GM12892 (cell line): ENCODE measurements around the gene TCFL5.

Experiments used
- DNase-seq: peaks from one replicate; pipeline ENCODE4 v3.0.0; 2011; ENCODE audit not compliant: insufficient read length
- FAIRE-seq: peaks from 2 replicates; lab custom pipeline; 2011; peaks lifted over from hg19 to GRCh38; lab: Jason Lieb, UNC
- POLR2A ChIP-seq: IDR thresholded peaks from 2 replicates; pipeline ENCODE4 v1.6.1; 2011; ENCODE audit warnings: low read depth, low read length, control low read depth
- POLR2AphosphoS5 ChIP-seq: IDR thresholded peaks from 2 replicates; pipeline ENCODE4 v1.6.1; 2011; ENCODE audit warnings: low read depth, low read length, control low read depth
- TAF1 ChIP-seq: IDR thresholded peaks from 2 replicates; pipeline ENCODE4 v1.6.1; 2011; ENCODE audit warnings: low read depth, mild to moderate bottlenecking, control low read depth, low read length, borderline replicate concordance

Gene TCFL5

DNA sequence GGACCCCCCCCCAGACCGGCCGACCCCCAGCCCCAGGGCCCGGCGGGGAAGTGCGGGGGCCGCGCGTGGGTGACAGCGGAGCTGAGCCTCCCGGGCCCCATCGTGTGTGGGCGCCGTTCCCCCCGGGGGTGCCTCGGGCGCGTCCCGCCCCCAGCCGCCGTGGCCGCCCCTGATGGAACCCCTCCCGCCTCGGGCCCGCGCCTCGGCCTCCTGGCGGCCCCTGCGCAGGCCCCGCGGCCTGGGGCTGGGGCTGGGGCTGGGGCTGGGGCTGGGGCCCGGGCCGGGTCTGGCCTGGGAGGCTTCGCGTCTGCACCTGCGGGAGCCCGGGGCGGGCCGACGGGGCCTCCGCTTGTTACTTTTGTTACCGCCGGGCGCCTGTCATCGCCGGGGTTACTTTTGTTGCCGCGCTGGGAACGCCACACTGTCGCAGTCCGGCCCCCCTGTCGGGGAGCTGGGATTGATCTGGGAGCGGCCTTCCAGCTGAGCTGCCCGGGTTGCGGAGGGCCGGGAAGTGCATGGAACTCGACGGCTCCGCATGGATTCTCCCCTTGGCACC is 56.4 kb downstream of the TCFL5 start:
- no peak for TF ChIP-seq POLR2A
- TF ChIP-seq TAF1: no peak
- no peak for TF ChIP-seq POLR2AphosphoS5
- FAIRE-seq (no peak), DNase-seq (no peak)

DNA sequence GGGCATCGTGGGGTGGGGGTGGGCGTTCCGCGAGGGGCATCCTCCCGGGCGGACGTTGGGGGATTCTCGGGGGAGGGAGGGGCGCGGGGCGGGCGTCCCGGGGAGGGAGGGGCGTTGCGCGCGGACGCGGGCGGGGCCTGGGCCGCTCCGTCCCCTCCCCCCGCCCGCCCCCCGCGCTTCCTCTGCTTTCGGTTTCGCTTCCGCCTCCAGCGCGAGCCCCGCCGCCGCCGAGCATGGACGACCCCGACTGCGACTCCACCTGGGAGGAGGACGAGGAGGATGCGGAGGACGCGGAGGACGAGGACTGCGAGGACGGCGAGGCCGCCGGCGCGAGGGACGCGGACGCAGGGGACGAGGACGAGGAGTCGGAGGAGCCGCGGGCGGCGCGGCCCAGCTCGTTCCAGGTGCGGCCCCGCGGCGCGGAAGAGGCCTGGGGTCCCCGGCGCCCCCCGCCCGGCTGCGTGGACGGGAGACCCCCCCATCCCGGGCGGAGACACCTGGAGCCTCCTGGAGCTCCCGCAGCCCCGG is 56.9 kb downstream of the TCFL5 start, which contains the start of gene OGFR:
Gene OGFR, plus strand, starts transcription at position 209 of the 528 bp plus-strand sequence. Its CDS starts 25 bp downstream, at position 234.
- peak; percentile 88 for DNase-seq
- peak; percentile 72 for FAIRE-seq
- peak; percentile 79 for TF ChIP-seq POLR2A
- TF ChIP-seq TAF1: no peak
- TF ChIP-seq POLR2AphosphoS5: peak; percentile 55; the same call in 1 of the 2 replicates

DNA sequence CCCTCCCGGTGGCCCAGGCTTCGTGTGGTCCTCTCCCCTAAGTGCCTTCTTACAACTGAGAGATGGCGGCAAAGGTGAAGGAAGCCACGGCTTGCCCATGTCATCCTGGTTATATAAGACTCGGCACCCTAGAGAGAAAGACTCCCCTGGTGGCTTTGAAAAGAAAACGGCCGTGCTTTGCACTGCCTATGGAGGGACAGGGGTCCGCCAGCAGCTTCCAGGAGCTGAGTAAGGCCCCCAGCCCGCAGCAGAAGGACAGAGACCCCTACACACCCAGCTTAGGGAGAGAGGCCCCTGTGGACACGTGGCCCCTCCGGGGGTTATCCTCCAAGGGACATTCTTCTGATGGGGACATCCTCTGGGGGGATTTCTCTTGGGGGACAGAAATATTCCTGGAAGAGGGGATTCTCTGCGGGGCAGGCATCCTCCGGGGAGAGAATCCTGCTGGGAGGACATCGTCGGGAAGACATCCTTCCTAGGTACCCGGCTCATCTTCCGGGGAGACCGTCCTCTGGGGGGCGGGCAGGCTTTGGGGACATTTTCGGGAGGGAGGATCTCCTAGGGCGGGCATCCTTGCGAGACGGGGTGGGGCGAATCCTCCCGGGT is 57.5 kb downstream of the TCFL5 start:
- DNase-seq (no peak), FAIRE-seq (no peak)
- TF ChIP-seq POLR2AphosphoS5 (no peak), POLR2A (no peak), TAF1 (no peak)

DNA sequence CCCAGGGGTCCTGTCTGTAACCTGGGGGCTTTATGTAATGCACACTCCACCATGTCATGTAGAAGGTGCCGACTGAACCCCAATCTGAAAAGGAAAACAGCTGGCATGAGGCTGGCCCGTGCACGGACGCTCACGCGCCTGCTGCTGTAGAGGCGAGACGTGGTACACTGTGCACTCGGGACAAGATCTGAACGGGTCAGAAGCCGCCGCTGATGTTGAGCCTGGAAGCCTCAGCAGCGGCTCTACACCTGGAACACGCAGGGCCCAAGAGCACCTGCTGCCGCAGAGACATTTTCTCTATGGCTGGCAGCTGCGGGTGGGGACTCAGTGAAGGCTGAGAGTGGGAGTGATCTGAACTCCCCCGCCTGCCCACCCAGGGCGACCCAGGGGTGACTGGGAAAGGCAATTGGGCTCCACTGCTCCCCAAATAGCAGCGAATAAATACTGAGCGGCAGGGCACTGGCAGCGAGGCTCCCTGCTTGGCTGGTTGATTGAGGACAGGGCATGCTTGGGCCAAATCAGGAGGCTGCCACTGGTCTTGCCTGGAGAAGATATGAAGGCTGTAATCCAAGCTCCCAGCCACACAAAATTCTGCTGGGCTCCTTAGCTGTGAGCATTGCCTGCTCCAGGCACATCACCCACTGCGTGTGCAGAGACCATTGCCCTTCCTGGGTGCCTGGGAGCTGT is 59.5 kb downstream of the TCFL5 start:
- DNase-seq (no peak), FAIRE-seq (no peak)
- TF ChIP-seq POLR2AphosphoS5 (no peak), TAF1 (no peak), POLR2A (no peak)

DNA sequence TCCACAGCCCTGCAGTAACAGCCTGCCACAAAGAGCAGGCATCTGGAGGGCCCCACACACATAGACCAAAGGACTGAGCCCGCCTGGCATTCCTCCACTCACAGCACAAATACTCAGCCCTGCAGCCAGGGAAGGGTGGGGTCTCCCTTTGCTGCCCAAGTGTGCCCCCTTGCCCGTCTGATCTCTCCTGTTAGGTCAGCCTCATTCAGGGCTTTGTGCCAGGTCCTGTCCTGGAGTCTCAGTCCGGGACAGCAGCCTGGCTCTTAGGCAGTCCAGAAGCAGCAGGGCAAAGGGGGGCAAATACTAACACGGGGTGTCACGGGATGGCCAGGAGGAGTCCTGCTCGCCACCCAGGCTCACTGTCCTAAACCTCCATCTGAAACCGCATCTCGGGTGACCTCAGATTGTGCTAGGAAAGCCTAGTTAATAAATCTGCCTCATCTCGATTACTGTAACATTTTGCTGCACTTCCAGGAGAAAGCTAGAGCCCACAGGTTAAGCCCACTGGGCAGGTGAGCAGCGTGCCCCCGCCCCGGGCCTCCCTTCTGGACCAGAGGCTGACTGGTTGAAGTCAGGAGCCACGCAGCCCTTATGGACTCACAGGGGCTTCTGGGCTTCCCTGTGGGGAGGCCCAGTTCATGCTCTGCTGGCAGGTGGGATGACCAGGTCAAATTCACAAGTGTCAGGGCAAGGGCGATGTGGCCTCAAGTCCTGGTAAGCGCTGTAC is 60.2 kb downstream of the TCFL5 start:
- FAIRE-seq (no peak), DNase-seq (no peak)
- TF ChIP-seq POLR2A: no peak
- TF ChIP-seq TAF1: no peak
- no peak for TF ChIP-seq POLR2AphosphoS5

DNA sequence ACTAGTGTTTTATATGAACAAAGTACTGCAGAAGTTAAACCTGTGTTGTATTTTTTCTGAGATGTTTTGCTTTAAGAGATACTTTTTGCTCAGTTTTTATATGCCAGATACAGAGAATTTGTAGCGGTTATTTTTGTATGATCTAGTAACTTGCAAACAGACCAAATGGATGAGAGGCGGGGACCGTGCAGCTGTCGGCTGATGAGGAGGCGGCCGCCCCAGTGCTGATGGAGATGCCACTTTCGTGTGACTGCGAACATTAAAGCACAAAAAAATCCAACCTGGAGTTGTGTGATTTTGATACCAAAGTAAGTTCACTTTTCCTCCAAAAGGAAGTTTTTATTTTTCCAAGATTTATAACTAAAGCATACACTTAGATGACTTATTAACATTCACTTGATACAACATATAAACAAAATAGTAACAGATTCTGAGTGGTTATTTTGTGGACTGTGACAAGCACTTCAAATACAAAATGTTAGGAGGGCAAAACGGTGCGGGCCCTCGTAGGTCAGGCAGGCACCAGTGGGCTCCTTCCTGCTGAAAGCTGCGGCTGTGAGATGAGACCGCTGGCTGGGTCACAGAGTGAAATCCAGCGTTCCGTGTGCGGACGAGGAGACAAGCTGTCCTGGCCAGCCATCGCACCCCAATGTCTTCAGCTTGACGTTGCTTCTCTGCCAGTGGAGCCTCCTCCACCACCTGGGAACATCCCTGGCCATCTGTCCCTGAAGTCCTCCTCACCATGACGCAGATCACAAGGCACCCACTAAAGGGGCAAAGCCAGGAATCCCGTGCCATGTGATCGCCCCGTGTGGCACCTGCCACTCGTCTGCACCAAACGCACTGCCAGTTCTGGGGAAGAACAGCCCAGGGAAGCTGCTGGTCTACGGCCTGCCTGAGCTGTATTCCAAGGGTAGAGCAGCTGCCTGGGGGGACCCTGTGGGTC is 61.0 kb downstream of the TCFL5 start:
- DNase-seq: no peak
- no peak for TF ChIP-seq POLR2AphosphoS5
- no peak for TF ChIP-seq TAF1
- no peak for FAIRE-seq

DNA sequence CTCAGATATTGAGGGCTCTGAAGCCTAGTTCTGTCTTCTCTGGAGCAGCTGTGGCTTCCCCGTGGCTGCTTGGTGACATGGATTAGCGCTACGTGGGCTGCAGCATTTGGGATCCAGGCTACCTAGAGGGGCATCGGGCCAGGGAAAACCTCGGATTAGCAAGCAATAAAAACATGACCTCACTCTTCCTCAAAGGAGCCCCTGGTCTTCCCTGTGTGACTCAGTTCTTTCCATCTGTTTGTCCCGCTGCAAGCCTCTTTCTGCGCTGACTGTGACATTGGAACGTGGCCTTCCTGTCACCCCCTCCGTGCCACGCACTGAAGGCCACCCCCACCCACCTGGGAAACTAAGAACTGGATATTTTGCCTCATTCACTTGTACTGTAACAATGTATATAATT is 61.7 kb downstream of the TCFL5 start:
- no peak for FAIRE-seq
- no peak for DNase-seq
- no peak for TF ChIP-seq POLR2AphosphoS5
- no peak for TF ChIP-seq POLR2A
- no peak for TF ChIP-seq TAF1

DNA sequence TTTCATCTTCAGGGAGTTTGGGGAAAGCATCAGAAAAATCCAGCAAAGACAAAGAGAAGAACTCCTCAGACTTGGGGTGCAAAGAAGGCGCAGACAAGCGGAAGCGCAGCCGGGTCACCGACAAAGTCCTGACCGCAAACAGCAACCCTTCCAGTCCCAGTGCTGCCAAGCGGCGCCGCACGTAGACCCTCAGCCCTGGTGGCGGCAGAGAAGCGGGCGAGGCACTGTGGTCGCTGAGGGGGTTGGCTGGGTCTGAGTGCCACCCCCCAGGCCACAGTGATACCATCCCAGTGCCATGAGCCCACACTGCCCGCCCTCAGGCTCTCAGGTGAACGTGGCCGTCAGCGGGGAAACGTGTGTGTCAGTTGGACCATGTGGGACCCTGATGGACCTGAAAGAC is 62.2 kb downstream of the TCFL5 start:
- TF ChIP-seq POLR2AphosphoS5: no peak
- TF ChIP-seq POLR2A: no peak
- no peak for TF ChIP-seq TAF1
- DNase-seq (no peak), FAIRE-seq (no peak)

DNA sequence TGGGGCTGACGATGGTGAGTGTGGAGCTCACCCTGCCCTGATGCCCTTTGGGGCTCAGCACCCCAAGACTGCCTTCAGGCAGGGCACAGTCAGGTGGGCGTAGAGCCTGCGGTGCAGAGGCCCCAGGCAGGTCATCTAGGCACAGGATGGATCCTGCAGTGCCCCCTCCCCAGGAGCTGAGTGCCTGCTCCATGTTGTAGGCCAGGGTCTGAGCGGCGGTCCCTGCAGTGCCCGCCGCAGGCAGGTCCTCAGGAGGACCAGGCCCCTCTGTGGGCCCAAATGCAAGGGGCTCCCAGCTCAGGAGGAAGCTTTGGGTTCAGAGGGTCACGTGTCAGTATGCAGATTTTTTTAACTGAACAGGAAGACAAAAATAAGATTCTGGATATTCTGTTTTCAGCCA is 62.6 kb downstream of the TCFL5 start:
- TF ChIP-seq TAF1 (no peak), POLR2A (no peak), POLR2AphosphoS5 (no peak)
- DNase-seq (no peak), FAIRE-seq (no peak)
